ENCODE results near the gene UBE2I. TPM values are rescaled to one million over a fixed set of nuclear protein-coding genes. Genes with fewer than 3 reads are reported as not detected.

Gene UBE2I
- total RNA-seq, 2 donors from 2014 or later = 68.2 to 76.1 TPM

GRCh38 chr16:1347962-1348361, 38.5 kb downstream of the UBE2I start:
- DNase-seq (ENCODE audit: low spot score) (no peak), ATAC-seq (ENCODE audit: insufficient number of reproducible peaks, low FRiP score, low read depth) (no peak)
- Histone ChIP-seq H3K27me3 (replicated peaks; ENCODE audit: insufficient read depth) (no peaks in the 10 kb centered on the region), H3K36me3 (peaks cover 12% of the 10 kb centered on the region), H3K9me3 (no peaks in the 10 kb centered on the region), H3K4me1 (ENCODE audit: control insufficient read depth in 1 of 2, low read depth in 2 of 2) (peaks cover 6 to 34% of the 10 kb centered on the region in 2 donors), H3K27ac (no peak overlapping the region), H3K4me3 (no peak overlapping the region)
- TF ChIP-seq, protein P1, sequence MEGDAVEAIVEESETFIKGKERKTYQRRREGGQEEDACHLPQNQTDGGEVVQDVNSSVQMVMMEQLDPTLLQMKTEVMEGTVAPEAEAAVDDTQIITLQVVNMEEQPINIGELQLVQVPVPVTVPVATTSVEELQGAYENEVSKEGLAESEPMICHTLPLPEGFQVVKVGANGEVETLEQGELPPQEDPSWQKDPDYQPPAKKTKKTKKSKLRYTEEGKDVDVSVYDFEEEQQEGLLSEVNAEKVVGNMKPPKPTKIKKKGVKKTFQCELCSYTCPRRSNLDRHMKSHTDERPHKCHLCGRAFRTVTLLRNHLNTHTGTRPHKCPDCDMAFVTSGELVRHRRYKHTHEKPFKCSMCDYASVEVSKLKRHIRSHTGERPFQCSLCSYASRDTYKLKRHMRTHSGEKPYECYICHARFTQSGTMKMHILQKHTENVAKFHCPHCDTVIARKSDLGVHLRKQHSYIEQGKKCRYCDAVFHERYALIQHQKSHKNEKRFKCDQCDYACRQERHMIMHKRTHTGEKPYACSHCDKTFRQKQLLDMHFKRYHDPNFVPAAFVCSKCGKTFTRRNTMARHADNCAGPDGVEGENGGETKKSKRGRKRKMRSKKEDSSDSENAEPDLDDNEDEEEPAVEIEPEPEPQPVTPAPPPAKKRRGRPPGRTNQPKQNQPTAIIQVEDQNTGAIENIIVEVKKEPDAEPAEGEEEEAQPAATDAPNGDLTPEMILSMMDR (IDR thresholded peaks at IDR 0.05) = no peak

DNA sequence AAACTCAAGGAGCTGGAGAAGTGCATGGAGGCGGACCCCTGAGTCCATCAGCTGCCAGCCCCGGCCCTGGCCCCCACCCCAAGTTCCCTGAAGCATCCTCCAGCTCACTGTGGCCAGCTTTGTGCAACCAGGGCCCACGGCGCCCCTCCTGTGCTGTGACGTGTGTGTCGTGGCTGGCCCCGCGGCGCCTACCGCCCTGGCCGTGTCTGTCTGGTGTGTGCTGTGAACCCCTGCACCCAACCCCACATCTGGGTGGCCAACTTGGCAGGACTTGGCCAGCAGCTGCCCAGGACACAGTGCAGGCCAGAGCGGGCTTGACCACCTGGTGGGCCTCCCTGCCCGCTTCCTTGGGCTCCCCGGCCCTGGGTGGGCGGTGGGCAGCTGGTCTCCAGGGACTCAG, 39.0 kb downstream of the UBE2I start:
- Histone ChIP-seq H3K4me3 (no peak overlapping the region), H3K4me1 (ENCODE audit: control insufficient read depth in 1 of 2, low read depth in 2 of 2) (peaks cover 8 to 37% of the 10 kb centered on the region in 2 donors), H3K9me3 (no peaks in the 10 kb centered on the region), H3K27ac (no peak overlapping the region), H3K27me3 (replicated peaks; ENCODE audit: insufficient read depth) (no peaks in the 10 kb centered on the region), H3K36me3 (peaks cover 12% of the 10 kb centered on the region)
- no peak for DNase-seq (ENCODE audit: low spot score)
- ATAC-seq (ENCODE audit: insufficient number of reproducible peaks, low FRiP score, low read depth) = no peak
- TF ChIP-seq, protein P1 (IDR thresholded peaks at IDR 0.05) = no peak

GRCh38 chr16:1348926-1349325, 39.5 kb downstream of the UBE2I start:
- TF ChIP-seq, protein P1 (IDR thresholded peaks at IDR 0.05) = no peak
- no peaks in the 10 kb centered on the region for H3K27me3 ChIP-seq (replicated peaks; ENCODE audit: insufficient read depth)
- no peak overlapping the region for H3K4me3 ChIP-seq
- peaks cover 12% of the 10 kb centered on the region for H3K36me3 ChIP-seq
- H3K4me1 ChIP-seq (ENCODE audit: control insufficient read depth in 1 of 2, low read depth in 2 of 2) = peaks cover 8 to 36% of the 10 kb centered on the region in 2 donors
- ATAC-seq (ENCODE audit: insufficient number of reproducible peaks, low FRiP score, low read depth) (no peak), DNase-seq (ENCODE audit: low spot score) (no peak)
- no peaks in the 10 kb centered on the region for H3K9me3 ChIP-seq
- H3K27ac ChIP-seq = no peak overlapping the region

DNA sequence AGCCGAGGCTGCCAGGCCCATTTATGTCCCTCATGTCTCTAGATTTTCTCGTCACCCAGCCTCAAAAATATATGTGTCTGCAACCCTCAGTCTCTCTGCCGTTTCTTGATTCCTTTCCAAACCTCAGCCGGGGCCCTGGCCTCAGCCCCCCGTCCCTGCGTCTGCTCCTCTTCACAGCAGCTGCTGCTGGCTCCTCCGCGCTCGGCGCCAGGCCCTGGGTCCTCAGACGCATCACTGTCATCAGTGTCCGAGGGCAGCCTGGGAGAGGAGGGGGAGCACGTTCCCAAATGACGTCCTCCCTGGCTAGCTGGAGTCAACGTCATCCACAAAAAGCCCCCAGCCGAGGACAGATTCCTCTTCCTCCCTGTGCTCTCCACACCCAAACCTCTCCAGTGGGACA, 39.9 kb downstream of the UBE2I start:
- TF ChIP-seq, protein P1 (IDR thresholded peaks at IDR 0.05) = no peak
- H3K36me3 ChIP-seq = peaks cover 12% of the 10 kb centered on the region
- no peaks in the 10 kb centered on the region for H3K9me3 ChIP-seq
- no peaks in the 10 kb centered on the region for H3K27me3 ChIP-seq (replicated peaks; ENCODE audit: insufficient read depth)
- ATAC-seq (ENCODE audit: insufficient number of reproducible peaks, low FRiP score, low read depth) (no peak), DNase-seq (ENCODE audit: low spot score) (no peak)
- H3K4me1 ChIP-seq (ENCODE audit: control insufficient read depth in 1 of 2, low read depth in 2 of 2) = peaks cover 8 to 32% of the 10 kb centered on the region in 2 donors
- no peak overlapping the region for H3K27ac ChIP-seq
- no peak overlapping the region for H3K4me3 ChIP-seq

DNA sequence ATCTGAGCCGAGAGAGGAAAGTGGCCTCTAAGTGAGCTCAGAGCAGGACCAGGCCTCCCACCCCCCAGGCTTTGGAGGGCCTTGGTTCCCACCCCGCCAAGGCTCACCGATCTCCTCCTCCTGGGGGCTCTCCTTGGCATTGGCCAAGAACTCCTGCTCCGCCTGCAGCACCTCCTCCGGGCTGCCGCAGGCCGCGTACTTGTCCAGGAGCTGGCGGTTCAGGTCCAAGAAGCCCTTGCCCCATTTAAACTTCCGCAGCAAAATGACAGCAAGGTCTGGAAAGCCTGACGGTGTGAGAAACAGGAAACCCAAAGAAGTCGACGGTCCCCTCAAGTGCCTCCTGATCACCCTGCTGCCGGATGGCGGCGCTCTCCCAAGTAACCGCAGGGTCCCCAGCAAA, 40.5 kb downstream of the UBE2I start:
- Histone ChIP-seq H3K4me3 (no peak overlapping the region), H3K9me3 (no peaks in the 10 kb centered on the region), H3K27ac (no peak overlapping the region), H3K36me3 (peaks cover 12% of the 10 kb centered on the region), H3K27me3 (replicated peaks; ENCODE audit: insufficient read depth) (no peaks in the 10 kb centered on the region), H3K4me1 (ENCODE audit: control insufficient read depth in 1 of 2, low read depth in 2 of 2) (peaks cover 8 to 32% of the 10 kb centered on the region in 2 donors)
- no peak for ATAC-seq (ENCODE audit: insufficient number of reproducible peaks, low FRiP score, low read depth)
- no peak for DNase-seq (ENCODE audit: low spot score)
- TF ChIP-seq, protein P1 (IDR thresholded peaks at IDR 0.05) = no peak

Measured in thoracic aorta (tissue), 2 donors.